ENCODE measurements around the gene NUAK1. TPM values are rescaled to one million over a fixed set of nuclear protein-coding genes. Genes with fewer than 3 reads are reported as not detected.

The NUAK1 gene
- total RNA-seq, 1 donor from 2014 or later = 11.4 TPM

- DNase-seq (ENCODE audit: low spot score) = no peak
Measured at GRCh38 chr12:106063826-106064720, 74.7 kb downstream of the NUAK1 start.

GRCh38 chr12:106062693-106063092 is 76.1 kb downstream of the NUAK1 start:
- no peak for DNase-seq (ENCODE audit: low spot score)

- no peak for DNase-seq (ENCODE audit: low spot score)
Measured at GRCh38 chr12:106058256-106059182, 80.2 kb downstream of the NUAK1 start.

GRCh38 chr12:106054049-106054448 is 84.7 kb downstream of the NUAK1 start:
- DNase-seq (ENCODE audit: low spot score) = no peak

- DNase-seq (ENCODE audit: low spot score) = no peak
Measured at GRCh38 chr12:106051853-106052531, 86.8 kb downstream of the NUAK1 start.

- no peak for DNase-seq (ENCODE audit: low spot score)
Measured at GRCh38 chr12:106049546-106049945, 89.2 kb downstream of the NUAK1 start.

GRCh38 chr12:106049105-106049504 is 89.6 kb downstream of the NUAK1 start:
- no peak for DNase-seq (ENCODE audit: low spot score)

GRCh38 chr12:106048676-106049075 is 90.1 kb downstream of the NUAK1 start:
- DNase-seq (ENCODE audit: low spot score) = no peak

GRCh38 chr12:106048016-106048415 is 90.7 kb downstream of the NUAK1 start:
- no peak for DNase-seq (ENCODE audit: low spot score)

- DNase-seq (ENCODE audit: low spot score) = no peak
Measured at GRCh38 chr12:106046947-106047346, 91.8 kb downstream of the NUAK1 start.

GRCh38 chr12:106046301-106046846 is 92.4 kb downstream of the NUAK1 start:
- DNase-seq (ENCODE audit: low spot score) = no peak

- DNase-seq (ENCODE audit: low spot score) = no peak
Measured at GRCh38 chr12:106045251-106045674, 93.5 kb downstream of the NUAK1 start.

GRCh38 chr12:106044773-106045172 is 94.0 kb downstream of the NUAK1 start:
- no peak for DNase-seq (ENCODE audit: low spot score)

- DNase-seq (ENCODE audit: low spot score) = no peak
Measured at GRCh38 chr12:106042037-106042436, 96.7 kb downstream of the NUAK1 start.

- no peak for DNase-seq (ENCODE audit: low spot score)
Measured at GRCh38 chr12:106040521-106040920, 98.2 kb downstream of the NUAK1 start.

GRCh38 chr12:106039646-106040404 is 98.9 kb downstream of the NUAK1 start:
- DNase-seq (ENCODE audit: low spot score) = no peak

- no peak for DNase-seq (ENCODE audit: low spot score)
Measured at GRCh38 chr12:106039242-106039641, 99.5 kb downstream of the NUAK1 start.

- DNase-seq (ENCODE audit: low spot score) = no peak
Measured at GRCh38 chr12:106037524-106038298, 101.0 kb downstream of the NUAK1 start.

GRCh38 chr12:106035421-106035820 is 103.3 kb downstream of the NUAK1 start:
- no peak for DNase-seq (ENCODE audit: low spot score)

GRCh38 chr12:106034316-106034715 is 104.4 kb downstream of the NUAK1 start:
- no peak for DNase-seq (ENCODE audit: low spot score)
